ENCODE data around the gene AP2A1.

The AP2A1 gene

GRCh38 chr19:49853852-49854377 is 87.1 kb downstream of the AP2A1 start:
- Histone ChIP-seq H2AFZ (ENCODE audit: low read depth, low read length, severe bottlenecking) (no peak overlapping the region), H3K9me3 (ENCODE audit: insufficient read depth, low read length) (no peaks in the 10 kb centered on the region), H3K27me3 (ENCODE audit: low read length) (no peaks in the 10 kb centered on the region), H3K9me2 (replicated peaks; ENCODE audit: insufficient read depth, low read length) (no peaks in the 10 kb centered on the region), H3F3A (ENCODE audit: insufficient read depth) (peaks cover 15% of the 10 kb centered on the region), H3K4me2 (ENCODE audit: low read depth, low read length, poor library complexity, severe bottlenecking) (no peak overlapping the region), H4K20me1 (ENCODE audit: low read depth, low read length) (0 out of 2 replicates have a peak, but pooled peaks cover 3% of the 10 kb centered on the region), H3K27ac (ENCODE audit: low read depth, low read length) (no peak overlapping the region), H3K36me3 (ENCODE audit: low read length) (no peaks in the 10 kb centered on the region), H3K4me3 (ENCODE audit: insufficient read depth, low read length, poor library complexity, severe bottlenecking) (no peak overlapping the region), H3K9ac (ENCODE audit: low read length) (no peak overlapping the region), H3K79me2 (ENCODE audit: insufficient read depth, low read length) (peaks cover 7% of the 10 kb centered on the region; the same call in 1 of the 2 replicates)
- no peak for TF ChIP-seq EZH2phosphoT487 (conservative IDR thresholded peaks at IDR 0.05; ENCODE audit: low read length)
- no peak for TF ChIP-seq CTCF (IDR thresholded peaks at IDR 0.05; ENCODE audit: insufficient read depth, low read length, poor library complexity, severe bottlenecking)

GRCh38 chr19:49854378-49855263 is 87.8 kb downstream of the AP2A1 start:
- no peaks in the 10 kb centered on the region for H3K9me3 ChIP-seq (ENCODE audit: insufficient read depth, low read length)
- H3K27ac ChIP-seq (ENCODE audit: low read depth, low read length) = no peak overlapping the region
- H2AFZ ChIP-seq (ENCODE audit: low read depth, low read length, severe bottlenecking) = no peak overlapping the region
- no peak overlapping the region for H3K9ac ChIP-seq (ENCODE audit: low read length)
- peaks cover 15% of the 10 kb centered on the region for H3F3A ChIP-seq (ENCODE audit: insufficient read depth)
- TF ChIP-seq EZH2phosphoT487 (conservative IDR thresholded peaks at IDR 0.05; ENCODE audit: low read length) = no peak
- H3K9me2 ChIP-seq (replicated peaks; ENCODE audit: insufficient read depth, low read length) = no peaks in the 10 kb centered on the region
- H3K4me2 ChIP-seq (ENCODE audit: low read depth, low read length, poor library complexity, severe bottlenecking) = no peak overlapping the region
- H3K36me3 ChIP-seq (ENCODE audit: low read length) = no peaks in the 10 kb centered on the region
- peaks cover 7% of the 10 kb centered on the region; the same call in 1 of the 2 replicates for H3K79me2 ChIP-seq (ENCODE audit: insufficient read depth, low read length)
- no peak overlapping the region for H3K4me3 ChIP-seq (ENCODE audit: insufficient read depth, low read length, poor library complexity, severe bottlenecking)
- 0 out of 2 replicates have a peak, but pooled peaks cover 3% of the 10 kb centered on the region for H4K20me1 ChIP-seq (ENCODE audit: low read depth, low read length)
- H3K27me3 ChIP-seq (ENCODE audit: low read length) = no peaks in the 10 kb centered on the region

- Histone ChIP-seq H3K4me2 (ENCODE audit: low read depth, low read length, poor library complexity, severe bottlenecking) (no peak overlapping the region), H3K4me3 (ENCODE audit: insufficient read depth, low read length, poor library complexity, severe bottlenecking) (no peak overlapping the region), H2AFZ (ENCODE audit: low read depth, low read length, severe bottlenecking) (no peak overlapping the region), H3K27me3 (ENCODE audit: low read length) (no peaks in the 10 kb centered on the region), H3K9me2 (replicated peaks; ENCODE audit: insufficient read depth, low read length) (no peaks in the 10 kb centered on the region), H3K9me3 (ENCODE audit: insufficient read depth, low read length) (no peaks in the 10 kb centered on the region), H3K79me2 (ENCODE audit: insufficient read depth, low read length) (peaks cover 7% of the 10 kb centered on the region; the same call in 1 of the 2 replicates), H3K27ac (ENCODE audit: low read depth, low read length) (no peak overlapping the region), H3F3A (ENCODE audit: insufficient read depth) (peaks cover 12% of the 10 kb centered on the region), H3K36me3 (ENCODE audit: low read length) (no peaks in the 10 kb centered on the region), H4K20me1 (ENCODE audit: low read depth, low read length) (0 out of 2 replicates have a peak, but pooled peaks cover 3% of the 10 kb centered on the region), H3K9ac (ENCODE audit: low read length) (no peak overlapping the region)
- no peak for TF ChIP-seq EZH2phosphoT487 (conservative IDR thresholded peaks at IDR 0.05; ENCODE audit: low read length)
- TF ChIP-seq CTCF (IDR thresholded peaks at IDR 0.05; ENCODE audit: insufficient read depth, low read length, poor library complexity, severe bottlenecking) = no peak
These were observed 88.5 kb downstream of the AP2A1 start for GRCh38 chr19:49855277-49855675.

Data from SU-DHL-6 (cell line).